ENCODE measurements around the gene CDCP2. TPM values are rescaled to one million over a fixed set of nuclear protein-coding genes. Genes with fewer than 3 reads are reported as not detected.

CDCP2 gene
- total and polyA plus RNA-seq, 2 experiments from 2014 or later, result not detected

DNA sequence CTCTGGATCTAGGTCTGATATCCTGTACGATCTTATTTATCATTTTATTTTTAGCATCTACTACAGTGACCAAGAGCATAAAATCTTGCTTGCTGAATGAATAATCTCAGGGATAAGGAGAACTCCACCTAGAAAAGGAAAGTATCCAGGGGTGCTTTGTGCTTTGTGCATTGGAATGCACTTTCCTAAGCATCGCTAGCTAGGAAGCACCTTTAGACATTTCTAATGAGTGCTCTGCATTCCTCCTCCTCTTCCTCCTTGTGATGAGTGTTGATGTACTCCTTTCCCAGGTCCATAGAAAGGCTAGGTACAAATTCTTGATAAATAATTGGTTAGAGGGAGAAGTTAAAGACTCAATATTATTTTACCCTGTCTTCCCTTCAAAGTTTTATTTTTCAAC, 68.0 kb downstream of the CDCP2 start:
- no peak for TF ChIP-seq POLR2AphosphoS5 (IDR thresholded peaks at IDR 0.05; ENCODE audit: low read depth)
- TF ChIP-seq ZNF462 (CRISPR knock-in tag; IDR thresholded peaks at IDR 0.05), result 0 out of 2 replicates have a peak, but pooled peaks have one; percentile 58
- TF ChIP-seq CREB1 (CRISPR knock-in tag; IDR thresholded peaks at IDR 0.05; ENCODE audit: low read depth), result no peak
- TF ChIP-seq EZH2phosphoT487 (IDR thresholded peaks at IDR 0.05; ENCODE audit: unreplicated experiment), result no peak
- TF ChIP-seq, protein P1, sequence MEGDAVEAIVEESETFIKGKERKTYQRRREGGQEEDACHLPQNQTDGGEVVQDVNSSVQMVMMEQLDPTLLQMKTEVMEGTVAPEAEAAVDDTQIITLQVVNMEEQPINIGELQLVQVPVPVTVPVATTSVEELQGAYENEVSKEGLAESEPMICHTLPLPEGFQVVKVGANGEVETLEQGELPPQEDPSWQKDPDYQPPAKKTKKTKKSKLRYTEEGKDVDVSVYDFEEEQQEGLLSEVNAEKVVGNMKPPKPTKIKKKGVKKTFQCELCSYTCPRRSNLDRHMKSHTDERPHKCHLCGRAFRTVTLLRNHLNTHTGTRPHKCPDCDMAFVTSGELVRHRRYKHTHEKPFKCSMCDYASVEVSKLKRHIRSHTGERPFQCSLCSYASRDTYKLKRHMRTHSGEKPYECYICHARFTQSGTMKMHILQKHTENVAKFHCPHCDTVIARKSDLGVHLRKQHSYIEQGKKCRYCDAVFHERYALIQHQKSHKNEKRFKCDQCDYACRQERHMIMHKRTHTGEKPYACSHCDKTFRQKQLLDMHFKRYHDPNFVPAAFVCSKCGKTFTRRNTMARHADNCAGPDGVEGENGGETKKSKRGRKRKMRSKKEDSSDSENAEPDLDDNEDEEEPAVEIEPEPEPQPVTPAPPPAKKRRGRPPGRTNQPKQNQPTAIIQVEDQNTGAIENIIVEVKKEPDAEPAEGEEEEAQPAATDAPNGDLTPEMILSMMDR (conservative IDR thresholded peaks at IDR 0.05; ENCODE audit: low read depth in 2 of 2), result no peak
- Histone ChIP-seq H3K4me3 (no peak overlapping the region), H3F3A (replicated peaks; ENCODE audit: low read depth) (no peaks in the 10 kb centered on the region), H3K36me3 (ENCODE audit: insufficient read depth) (no peaks in the 10 kb centered on the region), H3K9me2 (ENCODE audit: insufficient read depth) (no peaks in the 10 kb centered on the region), H3K4me2 (no peak overlapping the region), H4K20me1 (replicated peaks; ENCODE audit: insufficient read depth) (no peaks in the 10 kb centered on the region), H3K27ac (ENCODE audit: low read depth) (no peak overlapping the region), H3K27me3 (ENCODE audit: insufficient read depth) (no peaks in the 10 kb centered on the region), H3K4me1 (ENCODE audit: insufficient read depth) (no peaks in the 10 kb centered on the region; the same call in 1 of the 2 replicates), H3K79me2 (replicated peaks; ENCODE audit: insufficient read depth) (no peaks in the 10 kb centered on the region), H2AFZ (no peak overlapping the region)
- H3K9me3 Mint-ChIP-seq, result no peaks in the 10 kb centered on the region
- peak overlapping the region; percentile 60; the same call in 1 of the 2 replicates for H3K27ac Mint-ChIP-seq
- H3K27me3 Mint-ChIP-seq (ENCODE audit: insufficient read depth, low read depth, poor library complexity), result no peaks in the 10 kb centered on the region
- no peaks in the 10 kb centered on the region for H3K36me3 Mint-ChIP-seq (ENCODE audit: low read depth)
- DNase-seq (ENCODE audit: low spot score) (peak; percentile 63), ATAC-seq (peak; percentile 35)
- H3K4me1 Mint-ChIP-seq, result peaks cover 10% of the 10 kb centered on the region; the same call in 2 of the 3 replicates
- no peak overlapping the region for H3K4me3 Mint-ChIP-seq

Small RNA genes within 50 kb of the gene (small RNA-seq; reads per million reads assigned to genes)
- gene AL353898.1 (ENCODE audit: low replicate concordance) (not detected), gene AL353898.2 (ENCODE audit: low replicate concordance) (not detected)

Other genes with a start within 250 kb of the CDCP2 start
- 27.2 and 28.2 TPM in 2 replicates for gene IFT25, start 207.3 kb downstream of the CDCP2 start, total RNA-seq (2014; rRNA removed; shearing (Covaris generic))
- gene IFT25, start 207.3 kb downstream of the CDCP2 start, polyA plus RNA-seq (2016; fragmentation: Nextera tagmentation; extraction: Ambion mirVana), result 97.1 and 109 TPM in 2 replicates
- gene LRRC42, start 206.7 kb downstream of the CDCP2 start, total RNA-seq (2014; rRNA removed; shearing (Covaris generic)), result 39.6 and 48.1 TPM in 2 replicates
- 22.4 and 25.9 TPM in 2 replicates for gene LRRC42, start 206.7 kb downstream of the CDCP2 start, polyA plus RNA-seq (2016; fragmentation: Nextera tagmentation; extraction: Ambion mirVana)
- gene LDLRAD1, start 134.8 kb downstream of the CDCP2 start, total RNA-seq (2014; rRNA removed; shearing (Covaris generic)), result not detected in 2 replicates
- gene LDLRAD1, start 134.8 kb downstream of the CDCP2 start, polyA plus RNA-seq (2016; fragmentation: Nextera tagmentation; extraction: Ambion mirVana), result not detected in 2 replicates
- 81.9 and 91.6 TPM in 2 replicates for gene TMEM59, start 99.8 kb downstream of the CDCP2 start, total RNA-seq (2014; rRNA removed; shearing (Covaris generic))
- gene TMEM59, start 99.8 kb downstream of the CDCP2 start, polyA plus RNA-seq (2016; fragmentation: Nextera tagmentation; extraction: Ambion mirVana), result 117 and 132 TPM in 2 replicates
- gene TCEANC2, start 99.4 kb downstream of the CDCP2 start, total RNA-seq (2014; rRNA removed; shearing (Covaris generic)), result 6.0 and 6.4 TPM in 2 replicates
- 4.4 and 6.3 TPM in 2 replicates for gene TCEANC2, start 99.4 kb downstream of the CDCP2 start, polyA plus RNA-seq (2016; fragmentation: Nextera tagmentation; extraction: Ambion mirVana)
- gene CYB5RL, start 47.0 kb upstream of the CDCP2 start, total RNA-seq (2014; rRNA removed; shearing (Covaris generic)), result 8.4 and 11.5 TPM in 2 replicates
- 5.9 and 6.4 TPM in 2 replicates for gene CYB5RL, start 47.0 kb upstream of the CDCP2 start, polyA plus RNA-seq (2016; fragmentation: Nextera tagmentation; extraction: Ambion mirVana)
- gene MRPL37, start 47.2 kb upstream of the CDCP2 start, total RNA-seq (2014; rRNA removed; shearing (Covaris generic)), result 121 and 155 TPM in 2 replicates
- 130 and 131 TPM in 2 replicates for gene MRPL37, start 47.2 kb upstream of the CDCP2 start, polyA plus RNA-seq (2016; fragmentation: Nextera tagmentation; extraction: Ambion mirVana)

Data from GM23338 (cell line).